HL-60 (cell line): ENCODE results near the gene TMTC4.

Source experiments
- DNase-seq, 2 experiments: peaks; one replicate each; pipeline ENCODE4 v3.0.0-alpha.2; 2010 to 2020; ENCODE audit warnings: low read depth in 1 of 2, low spot score in 1 of 2
- H3K27ac ChIP-seq: fragments of 250-450 bp; sonication (Bioruptor Pico); replicated peaks from 2 replicates; pipeline ENCODE4 v1.5.1; 2020; ENCODE audit warnings: mild to moderate bottlenecking, moderate library complexity
- H3K27me3 ChIP-seq: fragments of 250-450 bp; sonication (Bioruptor Pico); 2 replicates; pipeline ENCODE4 v1.5.1; 2021; ENCODE audit warnings: mild to moderate bottlenecking, moderate library complexity; ENCODE audit not compliant: insufficient read depth, poor library complexity, severe bottlenecking
- H3K4me3 ChIP-seq: replicated peaks from 2 replicates; pipeline ENCODE4 v1.5.1; 2011; ENCODE audit warnings: mild to moderate bottlenecking, control low read depth, low read length; ENCODE audit not compliant: insufficient read depth
- GABPA ChIP-seq: IDR thresholded peaks from 2 replicates; pipeline ENCODE4 v1.6.1; 2012; ENCODE audit warnings: low read depth
- POLR2AphosphoS5 ChIP-seq: IDR thresholded peaks from 2 replicates; pipeline ENCODE4 v1.6.1; 2012; ENCODE audit warnings: low read depth
- SPI1 ChIP-seq: IDR thresholded peaks from 2 replicates; pipeline ENCODE4 v1.6.1; 2012; ENCODE audit warnings: low read depth, mild to moderate bottlenecking, borderline replicate concordance
- TF ChIP-seq, protein P1 (sequence below): IDR thresholded peaks from 2 replicates; pipeline ENCODE4 v1.6.1; 2012; ENCODE audit warnings: low read depth; ENCODE audit not compliant: insufficient replicate concordance
- TF ChIP-seq, protein P2 (sequence below): IDR thresholded peaks from one replicate; pipeline ENCODE4 v1.5.1; 2011; ENCODE audit warnings: low read length, control low read depth, inconsistent platforms; ENCODE audit not compliant: insufficient read depth

Gene TMTC4

DNA sequence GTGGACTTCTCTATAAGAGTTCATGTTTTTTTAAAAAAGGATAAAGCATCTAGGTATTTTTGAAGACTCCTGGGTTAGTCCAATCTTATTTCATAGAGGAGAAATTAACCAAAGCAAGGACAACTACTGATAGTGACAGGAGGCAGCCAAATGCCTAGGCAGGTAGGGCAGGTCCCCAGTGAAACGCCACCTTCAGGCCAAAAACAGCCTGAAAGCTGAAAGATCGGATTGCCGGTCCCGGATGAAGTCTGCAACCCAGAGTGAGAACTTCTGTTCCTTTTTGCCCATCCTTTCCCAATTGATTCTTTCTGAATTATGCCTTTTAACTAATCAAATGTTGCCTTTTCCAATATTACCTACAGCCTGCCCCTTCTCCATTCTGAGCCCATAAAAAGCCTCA is 79.9 kb downstream of the TMTC4 start:
- no peaks in the 10 kb centered on the region for H3K27me3 ChIP-seq
- no peak for DNase-seq
- H3K27ac ChIP-seq = no peak overlapping the region
- no peak for TF ChIP-seq GABPA
- TF ChIP-seq, protein P1, sequence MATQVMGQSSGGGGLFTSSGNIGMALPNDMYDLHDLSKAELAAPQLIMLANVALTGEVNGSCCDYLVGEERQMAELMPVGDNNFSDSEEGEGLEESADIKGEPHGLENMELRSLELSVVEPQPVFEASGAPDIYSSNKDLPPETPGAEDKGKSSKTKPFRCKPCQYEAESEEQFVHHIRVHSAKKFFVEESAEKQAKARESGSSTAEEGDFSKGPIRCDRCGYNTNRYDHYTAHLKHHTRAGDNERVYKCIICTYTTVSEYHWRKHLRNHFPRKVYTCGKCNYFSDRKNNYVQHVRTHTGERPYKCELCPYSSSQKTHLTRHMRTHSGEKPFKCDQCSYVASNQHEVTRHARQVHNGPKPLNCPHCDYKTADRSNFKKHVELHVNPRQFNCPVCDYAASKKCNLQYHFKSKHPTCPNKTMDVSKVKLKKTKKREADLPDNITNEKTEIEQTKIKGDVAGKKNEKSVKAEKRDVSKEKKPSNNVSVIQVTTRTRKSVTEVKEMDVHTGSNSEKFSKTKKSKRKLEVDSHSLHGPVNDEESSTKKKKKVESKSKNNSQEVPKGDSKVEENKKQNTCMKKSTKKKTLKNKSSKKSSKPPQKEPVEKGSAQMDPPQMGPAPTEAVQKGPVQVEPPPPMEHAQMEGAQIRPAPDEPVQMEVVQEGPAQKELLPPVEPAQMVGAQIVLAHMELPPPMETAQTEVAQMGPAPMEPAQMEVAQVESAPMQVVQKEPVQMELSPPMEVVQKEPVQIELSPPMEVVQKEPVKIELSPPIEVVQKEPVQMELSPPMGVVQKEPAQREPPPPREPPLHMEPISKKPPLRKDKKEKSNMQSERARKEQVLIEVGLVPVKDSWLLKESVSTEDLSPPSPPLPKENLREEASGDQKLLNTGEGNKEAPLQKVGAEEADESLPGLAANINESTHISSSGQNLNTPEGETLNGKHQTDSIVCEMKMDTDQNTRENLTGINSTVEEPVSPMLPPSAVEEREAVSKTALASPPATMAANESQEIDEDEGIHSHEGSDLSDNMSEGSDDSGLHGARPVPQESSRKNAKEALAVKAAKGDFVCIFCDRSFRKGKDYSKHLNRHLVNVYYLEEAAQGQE = no peak
- TF ChIP-seq POLR2AphosphoS5 = no peak
- no peak for TF ChIP-seq SPI1
- TF ChIP-seq, protein P2, sequence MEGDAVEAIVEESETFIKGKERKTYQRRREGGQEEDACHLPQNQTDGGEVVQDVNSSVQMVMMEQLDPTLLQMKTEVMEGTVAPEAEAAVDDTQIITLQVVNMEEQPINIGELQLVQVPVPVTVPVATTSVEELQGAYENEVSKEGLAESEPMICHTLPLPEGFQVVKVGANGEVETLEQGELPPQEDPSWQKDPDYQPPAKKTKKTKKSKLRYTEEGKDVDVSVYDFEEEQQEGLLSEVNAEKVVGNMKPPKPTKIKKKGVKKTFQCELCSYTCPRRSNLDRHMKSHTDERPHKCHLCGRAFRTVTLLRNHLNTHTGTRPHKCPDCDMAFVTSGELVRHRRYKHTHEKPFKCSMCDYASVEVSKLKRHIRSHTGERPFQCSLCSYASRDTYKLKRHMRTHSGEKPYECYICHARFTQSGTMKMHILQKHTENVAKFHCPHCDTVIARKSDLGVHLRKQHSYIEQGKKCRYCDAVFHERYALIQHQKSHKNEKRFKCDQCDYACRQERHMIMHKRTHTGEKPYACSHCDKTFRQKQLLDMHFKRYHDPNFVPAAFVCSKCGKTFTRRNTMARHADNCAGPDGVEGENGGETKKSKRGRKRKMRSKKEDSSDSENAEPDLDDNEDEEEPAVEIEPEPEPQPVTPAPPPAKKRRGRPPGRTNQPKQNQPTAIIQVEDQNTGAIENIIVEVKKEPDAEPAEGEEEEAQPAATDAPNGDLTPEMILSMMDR = no peak
- H3K4me3 ChIP-seq = no peak overlapping the region

DNA sequence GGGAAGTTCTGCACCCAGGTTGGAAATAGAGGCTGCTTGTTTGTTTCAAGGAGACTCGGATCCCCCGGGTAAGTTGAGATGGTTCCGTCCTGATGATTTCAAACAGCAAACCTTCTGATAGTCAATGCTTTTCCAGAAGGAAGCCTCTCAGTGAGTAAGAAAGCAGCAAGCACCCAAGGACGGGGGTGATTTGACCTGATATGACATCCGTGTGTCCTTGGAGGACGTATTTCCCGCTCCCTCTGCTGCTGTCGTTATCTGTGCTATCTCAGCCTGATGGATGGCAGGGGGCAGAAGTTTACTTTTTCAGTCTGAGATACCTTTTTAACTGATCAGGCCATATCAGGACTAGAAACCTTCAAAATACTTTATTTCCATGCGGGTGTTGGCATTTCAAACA is 80.3 kb downstream of the TMTC4 start:
- no peaks in the 10 kb centered on the region for H3K27me3 ChIP-seq
- H3K27ac ChIP-seq = no peak overlapping the region
- H3K4me3 ChIP-seq = no peak overlapping the region
- DNase-seq = no peak
- TF ChIP-seq SPI1 (no peak), POLR2AphosphoS5 (no peak), GABPA (no peak)
- TF ChIP-seq, protein P2 = no peak
- TF ChIP-seq, protein P1 = no peak

DNA sequence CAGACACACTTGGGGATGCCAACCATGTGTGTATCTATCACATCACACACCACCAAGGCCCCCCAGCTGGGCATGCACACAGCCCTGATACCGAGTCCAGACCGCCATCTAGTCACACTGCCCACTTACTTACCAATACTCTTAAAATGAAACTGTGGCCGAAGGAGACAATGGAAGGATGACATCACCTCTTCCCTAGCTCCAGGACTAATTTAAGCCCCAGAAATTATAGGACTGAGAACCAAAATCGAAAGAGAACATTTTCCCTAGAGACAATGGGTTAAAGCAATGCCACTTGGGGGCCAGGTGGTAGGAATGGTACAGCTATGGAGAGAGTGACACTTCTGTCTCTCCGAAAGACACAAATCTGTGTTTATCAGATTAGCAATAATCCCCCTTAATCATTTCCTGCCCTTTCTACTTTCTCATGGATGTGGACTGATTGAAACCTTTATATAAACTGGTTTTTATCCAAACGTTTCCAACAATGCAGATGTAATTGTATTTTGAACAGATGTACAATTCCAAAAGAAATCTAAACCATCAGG is 85.3 kb downstream of the TMTC4 start:
- Histone ChIP-seq H3K4me3 (no peak overlapping the region), H3K27ac (no peak overlapping the region), H3K27me3 (no peaks in the 10 kb centered on the region)
- DNase-seq = no peak
- TF ChIP-seq POLR2AphosphoS5 (no peak), SPI1 (no peak), GABPA (no peak)
- TF ChIP-seq, protein P1 = no peak
- TF ChIP-seq, protein P2 = no peak
